ENCODE measurements around the gene CHD3.

The CHD3 gene

DNA sequence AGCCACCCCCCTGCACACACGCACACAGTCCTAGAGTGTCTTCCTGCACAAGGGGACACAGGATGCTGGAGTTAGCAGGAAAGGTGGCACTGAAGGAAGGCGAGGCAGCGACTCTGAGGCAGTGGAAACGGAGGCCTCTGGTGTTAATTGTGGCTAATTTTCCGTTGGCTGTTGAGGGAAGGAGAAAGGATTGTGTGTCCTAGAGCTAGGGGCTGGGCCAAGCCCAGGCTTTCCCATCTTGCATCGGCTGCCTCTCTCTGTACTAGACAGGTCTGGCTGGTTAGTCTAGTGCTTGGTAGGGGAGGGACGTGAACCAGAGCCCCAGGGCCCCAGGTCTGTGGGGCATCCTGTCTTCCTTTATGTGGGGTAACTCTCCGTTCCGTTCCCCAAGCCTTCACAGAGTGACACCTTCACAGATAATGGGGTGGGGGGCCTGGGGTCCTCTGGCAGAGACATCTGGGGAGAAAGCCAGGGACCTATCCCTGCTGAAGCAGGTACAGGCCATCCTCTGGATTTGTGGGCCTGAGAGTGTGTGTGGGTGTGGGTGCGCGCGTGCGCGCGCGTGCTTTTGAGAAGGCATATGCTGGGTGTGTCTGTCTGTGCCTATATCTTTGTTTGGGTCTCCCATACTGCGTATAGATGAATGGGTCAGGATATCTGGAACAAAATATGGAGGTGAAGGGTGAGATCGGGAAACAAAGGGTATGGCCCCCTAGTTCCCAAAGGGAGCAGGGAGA is at the start of gene CHD3:
CHD3 (plus strand) TSS at position 606 of the 737 bp plus-strand sequence. CDS start 212 bp downstream, outside the sequence.
- peak; percentile 66 for DNase-seq

DNA sequence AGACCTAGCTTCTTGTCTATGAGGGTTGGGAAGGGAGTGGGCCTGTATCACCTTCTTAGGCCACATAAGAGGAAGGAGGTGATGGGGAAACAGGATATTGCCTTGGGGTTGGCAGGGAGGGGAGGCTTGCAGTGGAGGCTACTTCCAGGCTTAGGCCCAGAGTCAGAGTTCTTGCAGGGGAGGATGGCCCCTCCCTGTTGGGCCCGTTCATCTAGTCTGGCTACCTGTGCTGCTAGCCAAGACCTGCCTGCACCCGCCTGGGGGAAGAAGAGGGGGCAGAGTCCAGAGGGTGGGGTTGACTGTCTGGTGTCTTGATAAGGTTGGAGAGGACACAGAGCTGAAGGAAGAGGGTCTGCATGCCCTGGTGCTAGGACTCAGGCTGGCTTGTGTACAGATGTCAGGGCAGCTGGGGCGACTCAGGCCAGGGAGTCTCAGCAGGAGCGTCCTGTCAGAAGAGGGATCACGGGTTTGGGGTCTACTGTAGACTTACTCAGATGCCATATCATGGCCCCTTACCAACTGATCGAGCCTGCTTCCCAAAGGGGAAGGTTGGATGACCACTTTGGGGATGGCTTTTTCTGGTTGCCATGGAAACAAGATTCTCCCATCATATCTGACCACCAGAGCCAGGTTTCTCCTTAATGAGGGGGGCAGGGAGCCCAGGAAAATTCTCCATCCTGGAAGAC is 49.3 kb upstream of the CHD3 start:
- DNase-seq: no peak

DNA sequence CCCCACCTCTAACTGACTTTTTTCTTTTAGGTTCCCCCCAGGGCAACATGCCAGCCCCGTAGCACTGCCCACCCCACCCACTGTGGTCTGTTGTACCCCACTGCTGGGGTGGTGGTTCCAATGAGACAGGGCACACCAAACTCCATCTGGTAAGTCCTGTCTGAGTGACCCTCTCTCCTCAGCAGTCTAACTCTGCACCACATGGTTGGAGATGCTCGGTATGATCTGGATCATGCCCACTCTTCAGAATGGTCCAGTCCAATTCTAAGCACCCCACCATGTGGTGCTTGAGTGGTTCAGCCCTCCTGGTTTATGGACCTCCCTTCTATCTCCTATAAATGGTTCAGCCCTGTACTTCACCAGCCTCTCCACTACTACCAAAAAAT is 48.7 kb upstream of the CHD3 start:
- no peak for DNase-seq

DNA sequence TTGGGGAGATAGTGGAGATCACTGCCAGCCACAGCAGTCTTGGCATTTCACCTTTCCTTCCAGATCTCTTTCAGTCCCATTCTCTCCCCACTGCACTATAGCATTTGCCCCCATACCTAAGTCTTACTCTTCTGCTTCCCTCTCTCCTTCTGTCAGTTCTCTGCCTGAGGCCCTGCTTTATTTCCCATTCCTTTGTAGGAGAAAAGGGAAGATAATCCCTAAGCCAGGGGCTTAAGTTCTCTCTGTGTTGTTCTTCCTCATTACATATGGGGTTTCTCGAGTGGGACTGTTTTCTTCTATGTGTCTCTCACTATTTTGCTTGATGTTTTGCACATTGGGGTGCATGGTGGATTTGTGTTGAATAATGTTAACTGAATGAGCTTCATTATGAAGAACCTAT is 48.1 kb upstream of the CHD3 start:
- no peak for DNase-seq

GRCh38 chr17:7840875-7841274 is 47.7 kb upstream of the CHD3 start:
- no peak for DNase-seq

- DNase-seq: peak; percentile 95
Observed at GRCh38 chr17:7841396-7841914, 47.1 kb upstream of the CHD3 start.

DNA sequence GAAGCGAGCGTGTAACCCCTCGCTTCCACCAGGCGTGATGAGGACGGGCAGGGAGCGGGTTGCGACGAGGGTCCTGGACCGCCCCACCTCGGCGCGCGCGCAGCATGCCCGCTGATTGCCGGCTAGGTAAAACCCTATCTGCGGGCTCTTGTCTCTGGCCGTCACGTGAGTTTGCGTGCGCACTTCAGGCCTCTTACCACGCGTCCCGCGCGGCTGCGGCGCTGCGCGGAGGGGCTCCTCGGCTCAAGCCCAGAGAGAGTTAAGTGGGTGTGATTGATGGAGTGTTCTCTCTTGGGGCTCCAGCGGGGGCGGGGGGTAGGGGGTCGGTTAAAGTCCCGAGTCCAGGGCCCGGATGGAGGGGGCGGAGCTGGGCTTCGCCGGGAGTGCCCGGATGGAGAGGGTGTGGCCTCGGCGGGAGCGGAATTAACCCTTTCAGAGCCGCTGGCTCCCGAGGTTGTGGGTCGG is 46.6 kb upstream of the CHD3 start:
- DNase-seq: peak; percentile 86

DNA sequence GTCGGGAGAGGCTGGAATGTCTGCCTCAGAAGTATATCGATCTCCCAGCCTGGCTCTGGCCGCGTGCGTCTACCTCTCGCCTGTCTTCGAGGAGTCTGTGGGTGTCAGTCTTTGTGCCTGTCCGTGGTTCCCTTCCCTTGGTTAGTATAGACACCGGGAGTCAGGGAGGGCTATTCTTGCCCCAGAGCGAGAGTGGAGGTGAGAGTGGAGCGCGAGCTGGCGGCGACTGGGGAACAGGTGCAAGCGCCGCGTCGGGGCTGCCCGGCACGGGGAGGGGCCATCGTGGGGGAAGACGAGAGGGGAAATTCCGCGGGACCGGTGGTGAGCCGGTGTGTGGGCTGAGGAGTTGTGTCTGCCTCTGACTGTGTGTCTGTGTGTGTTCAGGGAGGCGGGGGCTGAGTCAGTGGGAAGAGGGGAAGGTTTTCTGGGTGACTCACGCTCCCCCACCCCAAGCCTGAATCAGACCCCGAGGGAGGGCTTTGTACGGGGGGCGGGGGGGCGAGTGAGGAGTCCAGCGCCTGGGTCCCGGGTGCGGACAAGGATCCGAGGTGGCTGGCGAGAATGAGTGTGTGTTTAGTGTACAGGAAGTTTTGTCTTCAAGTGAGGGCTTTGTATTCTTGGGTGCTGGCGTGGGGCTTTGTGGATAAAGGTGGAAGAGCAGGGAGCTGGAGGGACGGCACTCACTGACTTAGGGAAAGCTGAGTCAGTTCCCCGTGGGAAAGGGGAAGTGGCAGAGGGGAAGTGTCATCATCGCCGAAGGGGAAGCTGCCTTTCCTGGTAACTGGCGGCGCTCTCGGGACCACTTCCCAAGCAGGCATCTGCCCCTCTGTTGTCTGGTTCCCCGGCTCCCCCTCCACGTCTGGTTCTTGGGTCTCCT is 46.0 kb upstream of the CHD3 start:
- peak; percentile 99 for DNase-seq

- DNase-seq: no peak
Observed at GRCh38 chr17:7843257-7843535, 45.4 kb upstream of the CHD3 start.

GRCh38 chr17:7843536-7844291 is 44.9 kb upstream of the CHD3 start:
- peak; percentile 92 for DNase-seq

DNA sequence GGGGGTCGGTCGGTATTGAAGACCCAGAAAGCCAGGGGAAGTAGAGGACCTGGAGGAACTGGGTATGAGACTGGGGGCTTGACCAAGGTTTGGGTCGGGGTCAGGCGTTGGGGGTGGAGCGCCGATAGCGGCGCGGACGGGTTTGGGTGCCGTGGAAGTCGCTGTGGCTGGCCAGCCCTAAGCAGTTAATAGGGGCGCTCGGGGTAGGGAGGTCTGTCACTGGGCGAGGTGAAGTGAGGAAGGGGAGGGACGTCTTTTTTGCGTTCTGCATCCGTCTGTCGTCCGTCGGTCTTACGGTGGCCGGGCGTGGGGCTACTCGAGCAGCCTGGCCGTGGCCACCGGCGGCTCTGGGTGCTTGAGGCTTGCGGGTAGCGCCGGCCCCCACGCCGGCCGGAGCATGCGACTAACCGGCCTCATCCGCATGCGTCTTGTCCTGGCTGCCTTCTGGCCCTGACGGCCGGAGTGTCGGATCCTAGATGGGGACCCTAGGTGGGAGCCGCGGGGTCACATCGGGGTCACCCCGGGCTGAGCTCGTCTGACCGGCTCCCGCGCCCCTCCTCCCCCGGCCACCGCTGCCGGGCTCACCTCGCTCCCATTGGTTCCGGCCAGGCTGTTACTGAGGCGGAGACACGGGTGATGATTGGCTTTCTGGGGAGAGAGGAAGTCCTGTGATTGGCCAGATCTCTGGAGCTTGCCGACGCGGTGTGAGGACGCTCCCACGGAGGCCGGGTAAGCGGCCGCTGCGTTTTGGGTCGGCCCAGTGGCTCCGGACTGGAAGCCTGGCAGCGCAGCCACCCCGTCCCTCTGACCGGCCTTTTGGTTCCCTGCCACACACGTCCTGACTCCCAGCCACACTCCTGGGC is 44.1 kb upstream of the CHD3 start:
- peak; percentile 87 for DNase-seq

GRCh38 chr17:7845359-7846062 is 43.1 kb upstream of the CHD3 start:
- DNase-seq: no peak

- no peak for DNase-seq
Observed at GRCh38 chr17:7846063-7846735, 42.4 kb upstream of the CHD3 start.

DNA sequence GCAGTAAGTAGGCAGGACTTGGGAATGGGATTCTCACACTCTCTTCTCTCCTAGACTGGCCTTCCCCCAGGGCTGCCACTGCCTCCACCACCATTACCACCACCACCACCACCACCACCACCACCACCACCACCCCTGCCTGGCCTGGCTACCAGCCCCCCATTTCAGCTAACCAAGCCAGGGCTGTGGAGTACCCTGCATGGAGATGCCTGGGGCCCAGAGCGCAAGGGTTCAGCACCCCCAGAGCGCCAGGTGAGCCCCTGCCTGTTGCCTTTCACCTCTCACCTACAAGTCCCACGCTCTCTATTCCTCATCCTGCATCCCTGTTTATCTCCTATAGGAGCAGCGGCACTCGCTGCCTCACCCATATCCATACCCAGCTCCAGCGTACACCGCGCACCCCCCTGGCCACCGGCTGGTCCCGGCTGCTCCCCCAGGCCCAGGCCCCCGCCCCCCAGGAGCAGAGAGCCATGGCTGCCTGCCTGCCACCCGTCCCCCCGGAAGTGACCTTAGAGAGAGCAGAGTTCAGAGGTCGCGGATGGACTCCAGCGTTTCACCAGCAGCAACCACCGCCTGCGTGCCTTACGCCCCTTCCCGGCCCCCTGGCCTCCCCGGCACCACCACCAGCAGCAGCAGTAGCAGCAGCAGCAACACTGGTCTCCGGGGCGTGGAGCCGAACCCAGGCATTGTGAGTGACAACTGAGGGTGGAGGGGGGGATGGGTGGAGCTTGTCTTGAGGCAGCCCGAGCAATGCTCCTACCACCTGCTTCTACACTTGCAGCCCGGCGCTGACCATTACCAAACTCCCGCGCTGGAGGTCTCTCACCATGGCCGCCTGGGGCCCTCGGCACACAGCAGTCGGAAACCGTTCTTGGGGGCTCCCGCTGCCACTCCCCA is 41.6 kb upstream of the CHD3 start:
- no peak for DNase-seq

GRCh38 chr17:7848131-7848579 is 40.4 kb upstream of the CHD3 start:
- DNase-seq: no peak

GRCh38 chr17:7848739-7849129 is 39.9 kb upstream of the CHD3 start:
- DNase-seq: no peak

- no peak for DNase-seq
Observed at GRCh38 chr17:7849130-7849750, 39.3 kb upstream of the CHD3 start.

DNA sequence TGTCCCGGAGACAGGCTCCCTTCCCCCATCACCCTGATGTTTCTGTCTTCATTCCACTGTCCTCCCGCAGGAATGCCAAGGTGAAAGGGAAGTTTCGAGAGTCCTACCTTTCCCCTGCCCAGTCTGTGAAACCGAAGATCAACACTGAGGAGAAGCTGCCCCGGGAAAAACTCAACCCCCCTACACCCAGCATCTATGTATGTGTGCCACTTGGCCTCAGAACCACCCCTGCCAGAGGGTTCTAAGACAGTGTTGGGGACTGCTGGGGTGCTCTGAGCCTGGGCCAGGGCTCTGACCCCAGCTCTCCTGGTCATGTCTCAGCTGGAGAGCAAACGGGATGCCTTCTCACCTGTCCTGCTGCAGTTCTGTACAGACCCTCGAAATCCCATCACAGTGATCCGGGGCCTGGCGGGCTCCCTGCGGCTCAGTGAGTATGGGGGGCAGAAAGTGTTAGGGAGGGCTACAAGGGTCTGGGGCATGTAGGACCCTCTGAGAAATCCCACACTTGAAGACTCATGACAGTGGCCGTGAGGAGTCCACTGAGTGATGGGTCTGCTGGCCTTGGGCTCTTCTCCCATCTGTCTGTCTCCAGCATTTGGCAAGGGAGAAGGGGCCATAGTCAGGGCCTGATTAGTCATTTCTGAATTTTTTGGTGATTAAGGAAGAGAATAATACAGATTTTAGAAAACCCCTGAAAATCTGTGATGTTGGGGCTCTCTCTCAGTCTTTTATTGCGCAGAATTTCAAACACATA is 38.7 kb upstream of the CHD3 start:
- no peak for DNase-seq
